K562 (cell line): Measurements from ENCODE around the gene OR1I1. TPM values are rescaled to one million over a fixed set of nuclear protein-coding genes. Genes with fewer than 3 reads are reported as not detected.

Source experiments
- ATAC-seq: fragments of 200-7000 bp; cut with Tn5 transposase; 3 replicates; pipeline ENCODE4 v1.9.1; 2020; ENCODE audit warnings: moderate library complexity
- BruUV-seq: library from RNA; stranded (reverse); fragments of 400-500 nt; replicated peaks from 2 replicates; lab custom pipeline; 2021; lab: Mats Ljungman, UMichigan
- CTCF ChIA-PET: fragments of 300-600 bp; formaldehyde crosslinking; extraction: SDS; loops from one replicate; lab custom pipeline; 2021; ENCODE audit warnings: low intra/inter-chr PET ratio; lab: Yijun Ruan, JAX
- POLR2A ChIA-PET: fragments of 300-600, 350-650 bp; sonication (Branson Sonifier 250); formaldehyde crosslinking; extraction: SDS; loops from one replicate; lab custom pipeline; 2021; ENCODE audit warnings: antibody characterized with exemption, inconsistent platforms; lab: Yijun Ruan, JAX
- DNase-seq, 4 experiments: peaks; one replicate each; pipeline versions ENCODE4 v3.0.0 to v3.0.0-alpha.2; 2011 to 2018; ENCODE audit warnings: low spot score in 3 of 4, mixed read lengths in 3 of 4; ENCODE audit errors: extremely low read depth in 1 of 4
- FAIRE-seq: peaks from 2 replicates; lab custom pipeline; 2011; peaks lifted over from hg19 to GRCh38; lab: Jason Lieb, UNC
- H2AFZ ChIP-seq: 2 replicates; pipeline ENCODE4 v1.6.0; 2011; ENCODE audit warnings: low read depth, low read length, control low read depth, inconsistent platforms
- H3K27ac ChIP-seq: fragments of 200-600 bp; 3 replicates; pipeline ENCODE4 v1.8.0; 2011; ENCODE audit warnings: low read depth, mild to moderate bottlenecking, control low read depth, inconsistent platforms, low read length, moderate library complexity, mixed read lengths; ENCODE audit errors: extremely low read depth
- H3K27me3 ChIP-seq, 2 experiments: fragments of 300-600 bp in 1 of 2; 2 replicates in 1 of 2; 3 replicates in 1 of 2; pipeline versions ENCODE4 v1.6.0 to v1.8.0; 2011; ENCODE audit warnings: inconsistent platforms in 2 of 2, low read length in 2 of 2, mild to moderate bottlenecking in 1 of 2, mixed read lengths in 1 of 2, moderate library complexity in 1 of 2; ENCODE audit not compliant: control insufficient read depth in 2 of 2, insufficient read depth in 2 of 2
- H3K36me3 ChIP-seq: fragments of 300-600 bp; 3 replicates; pipeline ENCODE4 v1.8.0; 2011; ENCODE audit warnings: mild to moderate bottlenecking, low read length, inconsistent platforms; ENCODE audit not compliant: control insufficient read depth, insufficient read depth
- H3K4me1 ChIP-seq, 2 experiments: fragments of 200-600 bp in 1 of 2; replicated peaks in 1 of 2; 2 replicates in 1 of 2; 3 replicates in 1 of 2; pipeline versions ENCODE4 v1.5.1 to v1.8.0; 2011; ENCODE audit warnings: inconsistent platforms in 2 of 2, low read length in 2 of 2, mild to moderate bottlenecking in 1 of 2, mixed read lengths in 1 of 2, moderate library complexity in 1 of 2; ENCODE audit not compliant: control insufficient read depth in 2 of 2, insufficient read depth in 2 of 2
- H3K4me2 ChIP-seq: 2 replicates; pipeline ENCODE4 v1.6.1; 2011; ENCODE audit warnings: low read length, control low read depth, inconsistent platforms, mixed read lengths; ENCODE audit not compliant: insufficient read depth
- H3K4me3 ChIP-seq: fragments of 200-600 bp; sonication (generic), shearing (Covaris generic); 2 replicates; pipeline ENCODE4 v1.5.1; 2016; ENCODE audit warnings: control low read depth, inconsistent platforms
- H3K79me2 ChIP-seq: fragments of 200-600 bp; 3 replicates; pipeline ENCODE4 v1.8.0; 2011; ENCODE audit warnings: low read length, inconsistent platforms; ENCODE audit not compliant: control insufficient read depth, insufficient read depth
- H3K9ac ChIP-seq, 2 experiments: 2 replicates each; pipeline versions ENCODE4 v1.6.0 to v1.6.1; 2011; ENCODE audit warnings: low read depth in 2 of 2, low read length in 2 of 2, control low read depth in 1 of 2, inconsistent platforms in 1 of 2, mild to moderate bottlenecking in 1 of 2, mixed read lengths in 1 of 2; ENCODE audit not compliant: insufficient read depth in 1 of 2
- H3K9me1 ChIP-seq: one replicate; pipeline ENCODE4 v1.6.0; 2011; ENCODE audit warnings: inconsistent platforms, mild to moderate bottlenecking, low read length, moderate library complexity; ENCODE audit not compliant: control insufficient read depth, insufficient read depth
- H3K9me3 ChIP-seq: replicated peaks from 2 replicates; pipeline ENCODE4 v1.5.1; 2011; ENCODE audit warnings: low read depth, low read length, inconsistent platforms; ENCODE audit not compliant: control insufficient read depth, insufficient read depth
- H4K20me1 ChIP-seq: replicated peaks from 2 replicates; pipeline ENCODE4 v1.6.1; 2011; ENCODE audit warnings: low read length, inconsistent platforms, mixed read lengths; ENCODE audit not compliant: control insufficient read depth, insufficient read depth
- ADNP ChIP-seq: fragments of 200-800 bp; sonication (Bioruptor generic); IDR thresholded peaks from 2 replicates; pipeline ENCODE4 v1.6.1; 2016; ENCODE audit warnings: missing genetic modification characterization, missing compliant biosample characterization
- CUX1 ChIP-seq: fragments of 200-800 bp; sonication (Bioruptor generic); IDR thresholded peaks from 2 replicates; pipeline ENCODE4 v1.6.1; 2016; ENCODE audit warnings: missing genetic modification characterization, missing compliant biosample characterization
- WGBS: fragments of 100-300 bp; shearing (Covaris generic); methylation state at CpG from one replicate; pipeline ENCODE4 v1.1.6; 2016; ENCODE audit warnings: low coverage, mixed read lengths; ENCODE audit not compliant: insufficient coverage; ENCODE audit errors: missing lambda C conversion rate; 5-methylcytosine and 5-hydroxymethylcytosine counted together
- in situ Hi-C: fragments of 300-500 bp; cut with MboI; formaldehyde crosslinking; loops from 4 replicates; pipeline ENCODE4 v1.15.0; 2018; ENCODE audit warnings: inconsistent platforms, mixed read lengths
- intact Hi-C: fragments of 100-400 bp; cut with micrococcal nuclease; formaldehyde crosslinking; loops from 2 replicates; pipeline ENCODE4 v1.14.2; 2022
- polyA plus RNA-seq, 8 experiments: library from polyadenylated mRNA; depleted of rRNA in 4 of 8; stranded (reverse) in 5 of 8; unstranded in 3 of 8; fragments of >200 nt; fragmentation: Nextera tagmentation in 2 of 8; fragmentation: Illumina TruSeq in 1 of 8; extraction: Ambion mirVana in 2 of 8; extraction: Trizol in 1 of 8; gene quantifications; 2 replicates each; pipeline versions ENCODE4 v1.2.1 to v1.2.3, GENCODE V29; 2011 to 2014; ENCODE audit warnings: inconsistent platforms in 1 of 8, missing spikeins in 1 of 8
- total RNA-seq, 7 experiments: library from RNA; depleted of rRNA in 6 of 7; stranded (reverse); fragments of >200 nt in 6 of 7; fragmentation: Illumina TruSeq in 2 of 7; extraction: Trizol in 2 of 7; gene quantifications; 2 replicates each; pipeline versions ENCODE4 v1.2.1 to v1.2.3, GENCODE V29; 2011 to 2021; ENCODE audit warnings: low replicate concordance in 1 of 7

Gene OR1I1
- total and polyA plus RNA-seq, 9 of the 15 experiments (the other 6 are each of a cell fraction or from before 2014, with no cell fraction given) = not detected

GRCh38 chr19:15042826-15043225 lies 39.2 kb upstream of the OR1I1 start:
- CTCF ChIA-PET = interaction anchor here (0.6 kb wide), 1 partner anchor 67 kb away, joined by 3 read pairs; no protein-coding TSS in a partner anchor
- Histone ChIP-seq H4K20me1 (0 out of 2 replicates have a peak, but pooled peaks cover 4% of the 10 kb centered on the region), H3K4me3 (no peak overlapping the region), H3K27me3 (peaks cover 5 to 17% of the 10 kb centered on the region in 2 experiments; a peak in 3 of 5 replicates), H3K36me3 (no peaks in the 10 kb centered on the region), H3K9me3 (no peaks in the 10 kb centered on the region), H2AFZ (no peak overlapping the region), H3K9me1 (no peaks in the 10 kb centered on the region), H3K79me2 (no peaks in the 10 kb centered on the region), H3K9ac (no peak overlapping the region), H3K4me2 (no peak overlapping the region), H3K4me1 (no peaks in the 10 kb centered on the region; a peak in 1 of 5 replicates), H3K27ac (no peak overlapping the region)
- DNase-seq = no peak
- intact Hi-C loops (no loop called here), in situ Hi-C loops (no loop called here)
- POLR2A ChIA-PET = no interaction called here
- TF ChIP-seq ADNP (tag) = no peak
- no peak for TF ChIP-seq CUX1 (CRISPR knock-in tag)
- no TSS peak for BruUV-seq
- ATAC-seq = no peak
- 3% methylated on average over 2 of the region's 2 CpGs for WGBS
- no peak for FAIRE-seq
